ENCODE results near the gene MARCHF3. TPM values are rescaled to one million over a fixed set of nuclear protein-coding genes. Genes with fewer than 3 reads are reported as not detected.

Gene MARCHF3
- total RNA-seq, 4 donors from 2014 or later: 3.0 to 14.5 (median 4.6) TPM

- H3K36me3 ChIP-seq: no peaks in the 10 kb centered on the region
- no peak overlapping the region for H3K27ac ChIP-seq
- no peaks in the 10 kb centered on the region for H3K9me3 ChIP-seq
- H3K27me3 ChIP-seq: no peaks in the 10 kb centered on the region
- WGBS, 2 donors: 49 to 54% methylated on average over 2 of the region's 2 CpGs
- intact Hi-C loops (cut with DNase I): no loop called here
- TF ChIP-seq, protein P1, sequence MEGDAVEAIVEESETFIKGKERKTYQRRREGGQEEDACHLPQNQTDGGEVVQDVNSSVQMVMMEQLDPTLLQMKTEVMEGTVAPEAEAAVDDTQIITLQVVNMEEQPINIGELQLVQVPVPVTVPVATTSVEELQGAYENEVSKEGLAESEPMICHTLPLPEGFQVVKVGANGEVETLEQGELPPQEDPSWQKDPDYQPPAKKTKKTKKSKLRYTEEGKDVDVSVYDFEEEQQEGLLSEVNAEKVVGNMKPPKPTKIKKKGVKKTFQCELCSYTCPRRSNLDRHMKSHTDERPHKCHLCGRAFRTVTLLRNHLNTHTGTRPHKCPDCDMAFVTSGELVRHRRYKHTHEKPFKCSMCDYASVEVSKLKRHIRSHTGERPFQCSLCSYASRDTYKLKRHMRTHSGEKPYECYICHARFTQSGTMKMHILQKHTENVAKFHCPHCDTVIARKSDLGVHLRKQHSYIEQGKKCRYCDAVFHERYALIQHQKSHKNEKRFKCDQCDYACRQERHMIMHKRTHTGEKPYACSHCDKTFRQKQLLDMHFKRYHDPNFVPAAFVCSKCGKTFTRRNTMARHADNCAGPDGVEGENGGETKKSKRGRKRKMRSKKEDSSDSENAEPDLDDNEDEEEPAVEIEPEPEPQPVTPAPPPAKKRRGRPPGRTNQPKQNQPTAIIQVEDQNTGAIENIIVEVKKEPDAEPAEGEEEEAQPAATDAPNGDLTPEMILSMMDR (IDR thresholded peaks at IDR 0.05): no peak
- no peak for TF ChIP-seq POLR2A (IDR thresholded peaks at IDR 0.05)
- H3K4me3 ChIP-seq (replicated peaks in 1 of 3): no peak overlapping the region
- H3K4me1 ChIP-seq: no peaks in the 10 kb centered on the region
- DNase-seq: no peak
Observed at GRCh38 chr5:126965061-126965475, 65.3 kb downstream of the MARCHF3 start.

DNA sequence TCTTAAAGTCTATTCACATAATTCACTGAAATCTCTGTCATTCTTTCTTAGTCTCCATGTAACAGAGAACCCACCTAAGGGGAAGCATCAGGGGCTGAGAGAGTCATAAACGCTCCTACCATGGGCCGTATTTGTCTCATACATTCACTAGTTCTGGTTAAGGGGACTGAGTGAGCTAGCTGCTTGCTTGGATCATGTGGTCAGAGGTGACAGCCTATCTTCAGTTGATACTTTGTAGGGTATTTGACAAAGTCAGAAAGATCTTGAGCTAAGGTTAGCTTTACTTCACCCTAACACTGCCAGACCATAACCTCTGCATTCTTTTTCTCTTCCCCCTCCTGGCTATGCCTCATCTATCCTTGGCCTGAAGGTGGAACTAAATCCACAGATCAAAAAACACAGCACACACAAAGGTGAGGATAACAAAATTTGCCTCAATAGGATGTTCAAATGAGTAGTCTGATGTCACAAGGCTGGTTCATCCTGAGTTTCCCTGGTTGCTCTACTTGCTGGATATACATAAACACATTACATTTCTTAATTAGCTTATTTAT, 66.5 kb downstream of the MARCHF3 start:
- Histone ChIP-seq H3K4me1 (no peaks in the 10 kb centered on the region), H3K9me3 (no peaks in the 10 kb centered on the region), H3K4me3 (replicated peaks in 1 of 3) (no peak overlapping the region), H3K27ac (no peak overlapping the region), H3K27me3 (no peaks in the 10 kb centered on the region), H3K36me3 (no peaks in the 10 kb centered on the region)
- intact Hi-C loops (cut with DNase I): no loop called here
- TF ChIP-seq, protein P1 (IDR thresholded peaks at IDR 0.05): no peak
- no peak for TF ChIP-seq POLR2A (IDR thresholded peaks at IDR 0.05)
- no peak for DNase-seq
- 97% methylated on average over 2 of the region's 2 CpGs for WGBS, 2 donors

DNA sequence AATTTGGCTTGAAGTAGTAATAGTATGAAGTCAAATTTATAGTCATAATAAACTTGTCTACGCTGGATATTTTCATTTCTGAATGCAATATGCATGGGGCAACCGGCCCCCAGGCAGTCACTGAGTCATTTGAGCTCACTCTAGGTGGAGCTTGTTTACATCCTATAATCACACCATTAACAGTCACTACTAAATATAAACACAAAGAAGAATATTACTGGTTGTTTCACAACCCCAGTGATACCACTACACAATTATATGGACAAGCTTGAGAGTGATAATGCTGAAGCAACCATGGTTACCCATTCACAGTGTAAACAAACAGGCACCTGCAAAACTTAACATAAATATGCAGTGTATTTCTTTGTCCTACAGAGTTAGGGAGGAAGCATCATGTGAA, 68.7 kb downstream of the MARCHF3 start:
- 84 to 88% methylated on average over 2 of the region's 2 CpGs for WGBS, 2 donors
- Histone ChIP-seq H3K27ac (no peak overlapping the region), H3K4me1 (no peaks in the 10 kb centered on the region), H3K27me3 (no peaks in the 10 kb centered on the region), H3K36me3 (no peaks in the 10 kb centered on the region), H3K9me3 (no peaks in the 10 kb centered on the region), H3K4me3 (replicated peaks in 1 of 3) (no peak overlapping the region)
- no peak for DNase-seq
- TF ChIP-seq, protein P1 (IDR thresholded peaks at IDR 0.05): no peak
- no peak for TF ChIP-seq POLR2A (IDR thresholded peaks at IDR 0.05)
- intact Hi-C loops (cut with DNase I): no loop called here

GRCh38 chr5:126961128-126961527, 69.2 kb downstream of the MARCHF3 start:
- Histone ChIP-seq H3K4me3 (replicated peaks in 1 of 3) (no peak overlapping the region), H3K27ac (no peak overlapping the region), H3K4me1 (no peaks in the 10 kb centered on the region), H3K27me3 (no peaks in the 10 kb centered on the region), H3K9me3 (no peaks in the 10 kb centered on the region), H3K36me3 (no peaks in the 10 kb centered on the region)
- intact Hi-C loops (cut with DNase I): no loop called here
- TF ChIP-seq POLR2A (IDR thresholded peaks at IDR 0.05): no peak
- TF ChIP-seq, protein P1 (IDR thresholded peaks at IDR 0.05): no peak
- 81 to 88% methylated on average over 1 of the region's 1 CpG for WGBS, 2 donors
- DNase-seq: no peak

- DNase-seq: no peak
- Histone ChIP-seq H3K36me3 (no peaks in the 10 kb centered on the region), H3K4me3 (replicated peaks in 1 of 3) (no peak overlapping the region), H3K4me1 (no peaks in the 10 kb centered on the region), H3K27me3 (no peaks in the 10 kb centered on the region), H3K27ac (no peak overlapping the region), H3K9me3 (no peaks in the 10 kb centered on the region)
- intact Hi-C loops (cut with DNase I): no loop called here
- no peak for TF ChIP-seq POLR2A (IDR thresholded peaks at IDR 0.05)
- TF ChIP-seq, protein P1 (IDR thresholded peaks at IDR 0.05): no peak
Observed at GRCh38 chr5:126959188-126959587, 71.2 kb downstream of the MARCHF3 start.
